Measurements from ENCODE around the gene EXOC6.
A peak's percentile ranks its signal among the peaks of the same experiment; 100 is the strongest.
"Not testable (repeated sequence)": the region's sequence is repeated elsewhere in the genome, so short reads cannot be mapped to it uniquely, and the experiment has no call there.

Gene EXOC6

GRCh38 chr10:92880233-92880861 lies 32.0 kb downstream of the EXOC6 start:
- peak; percentile 50 for FAIRE-seq
- no peak for DNase-seq (ENCODE audit: low spot score)

GRCh38 chr10:92880917-92881316 lies 32.6 kb downstream of the EXOC6 start:
- FAIRE-seq: no peak
- DNase-seq (ENCODE audit: low spot score): no peak

- FAIRE-seq (peak; percentile 62), DNase-seq (ENCODE audit: low spot score) (peak; percentile 52)
Observed at GRCh38 chr10:92886334-92886961, 38.1 kb downstream of the EXOC6 start.

- FAIRE-seq (no peak), DNase-seq (ENCODE audit: low spot score) (no peak)
Observed at GRCh38 chr10:92890471-92890870, 42.2 kb downstream of the EXOC6 start.

- DNase-seq (ENCODE audit: low spot score): peak; percentile 97
- FAIRE-seq: peak; percentile 98
Observed at GRCh38 chr10:92891885-92892690, 43.8 kb downstream of the EXOC6 start.

GRCh38 chr10:92892691-92893054 lies 44.4 kb downstream of the EXOC6 start:
- FAIRE-seq (no peak), DNase-seq (ENCODE audit: low spot score) (no peak)

GRCh38 chr10:92894081-92894655 lies 45.8 kb downstream of the EXOC6 start:
- FAIRE-seq (no peak), DNase-seq (ENCODE audit: low spot score) (no peak)

- FAIRE-seq (no peak), DNase-seq (ENCODE audit: low spot score) (no peak)
Observed at GRCh38 chr10:92897916-92898315, 49.6 kb downstream of the EXOC6 start.

GRCh38 chr10:92901819-92902251 lies 53.5 kb downstream of the EXOC6 start:
- FAIRE-seq: no peak
- no peak for DNase-seq (ENCODE audit: low spot score)

- no peak for DNase-seq (ENCODE audit: low spot score)
- FAIRE-seq: no peak
Observed at GRCh38 chr10:92903633-92904032, 55.3 kb downstream of the EXOC6 start.

- FAIRE-seq (no peak), DNase-seq (ENCODE audit: low spot score) (no peak)
Observed at GRCh38 chr10:92907280-92907679, 59.0 kb downstream of the EXOC6 start.

GRCh38 chr10:92912631-92913030 lies 64.3 kb downstream of the EXOC6 start:
- not testable (repeated sequence) for DNase-seq (ENCODE audit: low spot score); FAIRE-seq

- no peak for FAIRE-seq
- no peak for DNase-seq (ENCODE audit: low spot score)
Observed at GRCh38 chr10:92913973-92914372, 65.7 kb downstream of the EXOC6 start.

- DNase-seq (ENCODE audit: low spot score) (peak; percentile 43), FAIRE-seq (peak; percentile 71)
Observed at GRCh38 chr10:92914478-92915325, 66.4 kb downstream of the EXOC6 start.

GRCh38 chr10:92915892-92916291 lies 67.6 kb downstream of the EXOC6 start:
- FAIRE-seq: no peak
- no peak for DNase-seq (ENCODE audit: low spot score)

GRCh38 chr10:92916433-92916832 lies 68.1 kb downstream of the EXOC6 start:
- DNase-seq (ENCODE audit: low spot score): no peak
- FAIRE-seq: no peak

- DNase-seq (ENCODE audit: low spot score) (no peak), FAIRE-seq (no peak)
Observed at GRCh38 chr10:92918603-92919002, 70.3 kb downstream of the EXOC6 start.

- no peak for DNase-seq (ENCODE audit: low spot score)
- no peak for FAIRE-seq
Observed at GRCh38 chr10:92920866-92921265, 72.5 kb downstream of the EXOC6 start.

GRCh38 chr10:92923416-92923815 lies 75.1 kb downstream of the EXOC6 start:
- FAIRE-seq: no peak

GRCh38 chr10:92929896-92930295 lies 81.6 kb downstream of the EXOC6 start:
- FAIRE-seq: no peak
- DNase-seq (ENCODE audit: low spot score): no peak

More at GRCh38 chr10:92923416-92923815, 75.1 kb downstream of the EXOC6 start:
- DNase-seq (ENCODE audit: low spot score): no peak

GRCh38 chr10:92931597-92931996 lies 83.3 kb downstream of the EXOC6 start:
- no peak for DNase-seq (ENCODE audit: low spot score)
- no peak for FAIRE-seq
